SH-SY5Y (cell line): ENCODE results near the gene PLA2G4C.

Experiments
- GATA2 ChIP-seq: IDR thresholded peaks from 2 replicates; pipeline ENCODE4 v1.6.1; 2011; ENCODE audit warnings: mild to moderate bottlenecking, low read depth, low read length
- GATA3 ChIP-seq: IDR thresholded peaks from 2 replicates; pipeline ENCODE4 v1.6.1; 2011; ENCODE audit warnings: low read depth, mild to moderate bottlenecking, low read length, moderate library complexity

GRCh38 chr19:48133094-48133493 lies 22.5 kb upstream of the PLA2G4C start:
- TF ChIP-seq GATA2 = no peak
- TF ChIP-seq GATA3 = no peak
